OCI-LY7 (cell line): Measurements from ENCODE around the gene NT5M. TPM values are rescaled to one million over a fixed set of nuclear protein-coding genes. Genes with fewer than 3 reads are reported as not detected.

ENCODE experiments used
- BruUV-seq: library from RNA; stranded (reverse); fragments of 400-500 nt; replicated peaks from 2 replicates; lab custom pipeline; 2021; lab: Mats Ljungman, UMichigan
- CTCF ChIA-PET: fragments of 300-600 bp; sonication (Branson Sonifier 250); formaldehyde crosslinking; loops from one replicate; lab custom pipeline; 2022; ENCODE audit warnings: antibody characterized with exemption; ENCODE audit not compliant: unreplicated experiment; lab: Charles Lee
- POLR2A ChIA-PET: fragments of 300-600 bp; sonication (Branson Sonifier 250); formaldehyde crosslinking; loops from one replicate; lab custom pipeline; 2022; ENCODE audit warnings: antibody characterized with exemption; lab: Charles Lee
- DNase-seq: peaks from one replicate; pipeline ENCODE4 v3.0.0-alpha.2; 2015; ENCODE audit warnings: low spot score
- H2AFZ ChIP-seq: fragments of 200-600 bp; sonication (generic), shearing (Covaris generic); 2 replicates; pipeline ENCODE4 v1.6.1; 2014; ENCODE audit warnings: mild to moderate bottlenecking, antibody characterized with exemption, low read length, moderate library complexity
- H3K27ac ChIP-seq: fragments of 200-600 bp; sonication (generic); 2 replicates; pipeline ENCODE4 v1.5.1; 2014; ENCODE audit warnings: mixed run types, low read depth, mild to moderate bottlenecking, moderate library complexity, low read length, inconsistent platforms; ENCODE audit not compliant: poor library complexity, severe bottlenecking
- H3K36me3 ChIP-seq: fragments of 200-600 bp; sonication (generic); 2 replicates; pipeline ENCODE4 v1.6.1; 2014; ENCODE audit warnings: mild to moderate bottlenecking, antibody characterized with exemption, low read length, moderate library complexity, mixed read lengths; ENCODE audit not compliant: insufficient read depth
- H3K4me1 ChIP-seq: fragments of 200-600 bp; sonication (generic); 2 replicates; pipeline ENCODE4 v1.5.1; 2014; ENCODE audit warnings: mild to moderate bottlenecking, low read length; ENCODE audit not compliant: insufficient read depth, poor library complexity, severe bottlenecking
- H3K4me2 ChIP-seq: fragments of 200-600 bp; sonication (generic); 2 replicates; pipeline ENCODE4 v1.6.1; 2014; ENCODE audit warnings: mild to moderate bottlenecking, low read length
- H3K4me3 ChIP-seq: fragments of 200-600 bp; sonication (generic); 2 replicates; pipeline ENCODE4 v1.5.1; 2014; ENCODE audit warnings: mild to moderate bottlenecking, low read depth, low read length; ENCODE audit not compliant: poor library complexity, severe bottlenecking
- H3K79me2 ChIP-seq: fragments of 200-600 bp; sonication (generic); 2 replicates; pipeline ENCODE4 v1.6.1; 2016; ENCODE audit warnings: low read depth, mild to moderate bottlenecking, low read length, moderate library complexity, mixed read lengths; ENCODE audit not compliant: insufficient read depth
- H3K9me2 ChIP-seq: fragments of 200-600 bp; sonication (generic); 2 replicates; pipeline ENCODE4 v1.6.1; 2016; ENCODE audit warnings: mild to moderate bottlenecking, low read length, mixed read lengths; ENCODE audit not compliant: insufficient read depth
- H3K9me3 ChIP-seq: fragments of 200-600 bp; sonication (generic); 2 replicates; pipeline ENCODE4 v1.6.1; 2014; ENCODE audit warnings: mild to moderate bottlenecking, mixed run types, low read length, mixed read lengths
- H4K20me1 ChIP-seq: fragments of 200-600 bp; sonication (generic); 2 replicates; pipeline ENCODE4 v1.6.1; 2014; ENCODE audit warnings: mild to moderate bottlenecking, antibody characterized with exemption, low read length, moderate library complexity, mixed read lengths; ENCODE audit not compliant: insufficient read depth
- CTCF ChIP-seq: fragments of 200-600 bp; sonication (generic); conservative IDR thresholded peaks from 2 replicates; pipeline ENCODE4 v1.5.1; 2014; ENCODE audit warnings: mild to moderate bottlenecking, antibody characterized with exemption, low read length, moderate library complexity, mixed read lengths
- EZH2phosphoT487 ChIP-seq: fragments of 200-600 bp; sonication (generic); IDR thresholded peaks from 2 replicates; pipeline ENCODE4 v1.6.1; 2018; ENCODE audit warnings: low read depth, borderline replicate concordance, mild to moderate bottlenecking, mixed run types, antibody characterized with exemption, low read length, moderate library complexity, mixed read lengths
- intact Hi-C: fragments of 100-400 bp; cut with micrococcal nuclease; formaldehyde crosslinking; loops from one replicate; pipeline ENCODE4 v1.10.0; 2022; ENCODE audit not compliant: unreplicated experiment
- total RNA-seq, 2 experiments: library from RNA; depleted of rRNA in 1 of 2; stranded (reverse); fragments of >200 nt in 1 of 2; shearing (Covaris generic) in 1 of 2; gene quantifications; 2 replicates each; pipeline ENCODE4 v1.2.3, GENCODE V29; 2014 to 2022

NT5M gene
- total RNA-seq, 2 experiments from 2014 or later = 8.2 to 14.0 TPM

DNA sequence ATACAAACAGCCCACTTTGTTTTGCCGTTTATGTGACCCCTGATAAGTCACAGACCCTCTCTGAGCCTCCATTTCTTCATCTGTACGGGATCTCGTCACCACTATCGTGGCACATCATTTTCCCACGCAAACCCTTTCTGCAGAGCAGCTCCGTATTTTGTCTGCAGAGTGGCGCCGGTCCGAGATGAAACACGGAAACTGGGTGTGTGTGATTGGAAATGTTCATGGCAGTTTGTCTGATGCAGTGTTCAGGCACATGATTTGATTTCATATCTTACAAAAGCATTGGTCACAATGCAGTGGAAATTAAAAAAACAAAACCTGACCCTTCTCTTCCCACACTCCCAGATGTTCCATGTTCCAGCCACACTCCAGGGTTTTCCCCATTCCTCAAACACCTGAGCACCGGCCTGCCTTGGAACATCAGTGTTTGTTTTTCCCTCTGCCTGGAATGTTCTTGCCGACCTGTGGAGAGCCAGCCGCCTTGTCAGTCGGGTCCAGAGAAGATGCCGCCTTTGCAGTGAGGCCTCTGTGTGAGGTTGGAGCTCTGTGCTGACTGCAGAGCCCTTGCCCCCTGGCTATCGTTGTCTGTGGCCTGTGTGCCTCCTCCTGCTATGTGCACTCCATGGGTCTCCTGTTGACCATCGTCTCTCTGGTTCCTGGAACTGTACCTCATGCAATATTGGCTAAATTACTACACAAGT is 39.2 kb downstream of the NT5M start:
- CTCF ChIA-PET = no interaction called here
- POLR2A ChIA-PET = no interaction called here
- no peaks in the 10 kb centered on the region for H3K4me1 ChIP-seq
- no peaks in the 10 kb centered on the region for H3K9me3 ChIP-seq
- H3K9me2 ChIP-seq = no peaks in the 10 kb centered on the region
- H4K20me1 ChIP-seq = no peaks in the 10 kb centered on the region
- no peaks in the 10 kb centered on the region for H3K36me3 ChIP-seq
- H3K79me2 ChIP-seq = no peaks in the 10 kb centered on the region
- no peak for TF ChIP-seq CTCF
- TF ChIP-seq EZH2phosphoT487 = no peak
- intact Hi-C loops = no loop called here
- BruUV-seq = no TSS peak
- H3K4me2 ChIP-seq = no peak overlapping the region
- no peak overlapping the region for H2AFZ ChIP-seq
- H3K4me3 ChIP-seq = no peak overlapping the region
- DNase-seq = no peak
- no peak overlapping the region for H3K27ac ChIP-seq

GRCh38 chr17:17343160-17343735 is 40.1 kb downstream of the NT5M start:
- CTCF ChIA-PET = no interaction called here
- Histone ChIP-seq H3K9me3 (no peaks in the 10 kb centered on the region), H3K4me1 (no peaks in the 10 kb centered on the region), H3K9me2 (no peaks in the 10 kb centered on the region), H3K36me3 (no peaks in the 10 kb centered on the region), H3K4me3 (no peak overlapping the region), H3K27ac (no peak overlapping the region), H3K79me2 (no peaks in the 10 kb centered on the region), H4K20me1 (no peaks in the 10 kb centered on the region), H2AFZ (no peak overlapping the region), H3K4me2 (no peak overlapping the region)
- POLR2A ChIA-PET = interaction anchor here (0.7 kb wide), 1 partner anchor 8 kb away, joined by 3 read pairs; no protein-coding TSS in a partner anchor
- TF ChIP-seq EZH2phosphoT487 = no peak
- TF ChIP-seq CTCF = no peak
- BruUV-seq = no TSS peak
- intact Hi-C loops = no loop called here
- no peak for DNase-seq

- ChIA-PET POLR2A (interaction anchor here (0.7 kb wide), 1 partner anchor 9 kb away, joined by 3 read pairs; no protein-coding TSS in a partner anchor), CTCF (no interaction called here)
- BruUV-seq = no TSS peak
Observed at GRCh38 chr17:17343896-17344506, 40.8 kb downstream of the NT5M start.

More at GRCh38 chr17:17343896-17344506, 40.8 kb downstream of the NT5M start:
- no peaks in the 10 kb centered on the region for H3K36me3 ChIP-seq
- no peaks in the 10 kb centered on the region for H3K79me2 ChIP-seq
- no peak overlapping the region for H2AFZ ChIP-seq
- no peak for DNase-seq
- no peaks in the 10 kb centered on the region for H3K9me2 ChIP-seq
- no peaks in the 10 kb centered on the region for H4K20me1 ChIP-seq
- intact Hi-C loops = no loop called here
- TF ChIP-seq EZH2phosphoT487 (no peak), CTCF (no peak)
- no peak overlapping the region for H3K4me2 ChIP-seq
- no peak overlapping the region for H3K27ac ChIP-seq
- H3K9me3 ChIP-seq = no peaks in the 10 kb centered on the region
- no peaks in the 10 kb centered on the region for H3K4me1 ChIP-seq
- H3K4me3 ChIP-seq = no peak overlapping the region
